NCI-H1092 treated with DMSO at 0.1 percent for 48 hours (cell line): Measurements from ENCODE around the gene ACER3.
"Not testable (repeated sequence)": the region's sequence is repeated elsewhere in the genome, so short reads cannot be mapped to it uniquely, and the experiment has no call there.

Experiments used
- DNase-seq: peaks from one replicate; lab custom pipeline; 2025; lab: John Stamatoyannopoulos, UW

The ACER3 gene

GRCh38 chr11:77038029-77038824, 177.5 kb downstream of the ACER3 start:
- DNase-seq: no peak

DNA sequence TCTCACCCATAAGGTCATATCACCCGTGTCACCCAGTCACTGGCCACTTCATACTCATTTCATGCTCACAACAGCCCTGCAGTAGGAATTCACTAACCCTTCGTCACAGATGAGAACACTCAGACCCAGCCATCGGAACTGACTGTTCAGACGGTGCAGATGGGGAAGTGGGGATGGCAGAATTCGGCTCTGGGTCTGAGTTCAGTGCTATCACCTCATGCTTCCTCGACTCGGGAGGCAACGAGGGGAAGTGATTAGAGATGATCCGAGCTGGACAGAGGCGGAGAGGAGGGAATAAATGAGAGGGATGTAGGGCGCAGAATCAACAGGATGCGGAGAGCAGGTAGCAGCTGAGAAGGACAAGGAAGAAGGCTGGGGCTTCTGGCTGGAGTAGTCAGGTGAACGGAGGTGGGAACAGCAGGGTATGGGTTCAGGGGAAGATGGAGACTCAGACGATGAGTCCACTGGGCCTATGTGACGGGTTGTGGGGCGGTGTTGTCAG, 178.2 kb downstream of the ACER3 start:
- no peak for DNase-seq

DNA sequence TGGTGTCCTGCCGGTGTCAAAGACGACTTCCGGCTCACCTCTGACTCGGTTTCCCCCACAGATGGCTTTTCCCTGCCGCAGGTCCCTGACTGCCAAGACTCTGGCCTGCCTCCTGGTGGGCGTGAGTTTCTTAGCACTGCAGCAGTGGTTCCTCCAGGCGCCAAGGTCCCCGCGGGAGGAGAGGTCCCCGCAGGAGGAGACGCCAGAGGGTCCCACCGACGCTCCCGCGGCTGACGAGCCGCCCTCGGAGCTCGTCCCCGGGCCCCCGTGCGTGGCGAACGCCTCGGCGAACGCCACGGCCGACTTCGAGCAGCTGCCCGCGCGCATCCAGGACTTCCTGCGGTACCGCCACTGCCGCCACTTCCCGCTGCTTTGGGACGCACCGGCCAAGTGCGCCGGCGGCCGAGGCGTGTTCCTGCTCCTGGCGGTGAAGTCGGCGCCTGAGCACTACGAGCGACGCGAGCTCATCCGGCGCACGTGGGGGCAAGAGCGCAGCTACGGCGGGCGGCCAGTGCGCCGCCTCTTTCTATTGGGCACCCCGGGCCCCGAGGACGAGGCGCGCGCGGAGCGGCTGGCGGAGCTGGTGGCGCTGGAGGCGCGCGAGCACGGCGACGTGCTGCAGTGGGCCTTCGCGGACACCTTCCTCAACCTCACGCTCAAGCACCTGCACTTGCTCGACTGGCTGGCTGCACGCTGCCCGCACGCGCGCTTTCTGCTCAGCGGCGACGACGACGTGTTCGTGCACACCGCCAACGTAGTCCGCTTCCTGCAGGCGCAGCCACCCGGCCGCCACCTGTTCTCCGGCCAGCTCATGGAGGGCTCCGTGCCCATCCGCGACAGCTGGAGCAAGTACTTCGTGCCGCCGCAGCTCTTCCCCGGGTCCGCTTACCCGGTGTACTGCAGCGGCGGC, 179.0 kb downstream of the ACER3 start:
- peak; percentile 69 for DNase-seq

GRCh38 chr11:77040401-77040777, 179.7 kb downstream of the ACER3 start:
- DNase-seq: no peak

DNA sequence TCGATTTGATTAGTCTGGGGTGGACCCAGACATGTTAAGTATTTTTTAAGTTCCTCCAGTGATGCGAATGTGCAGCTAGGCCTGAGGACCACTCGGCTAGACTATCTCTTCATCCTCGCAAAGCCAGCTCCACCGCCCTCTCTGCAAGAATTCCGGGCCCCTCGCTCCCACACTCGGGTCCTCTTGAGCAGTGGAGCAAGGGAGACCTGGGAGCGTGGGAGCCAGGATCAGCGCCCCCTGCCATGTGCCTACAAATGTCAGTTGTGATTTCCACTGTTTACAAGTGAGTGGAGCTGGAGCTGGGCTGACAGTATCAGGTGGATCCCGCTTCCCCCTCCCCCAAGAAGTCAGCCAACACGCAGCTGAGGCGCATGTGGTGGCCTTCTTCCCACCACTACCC, 180.2 kb downstream of the ACER3 start:
- no peak for DNase-seq

- DNase-seq: no peak
These were observed 181.5 kb downstream of the ACER3 start for GRCh38 chr11:77042111-77042726.

- no peak for DNase-seq
These were observed 183.6 kb downstream of the ACER3 start for GRCh38 chr11:77044356-77044755.

GRCh38 chr11:77044886-77045285, 184.2 kb downstream of the ACER3 start:
- DNase-seq: no peak

DNA sequence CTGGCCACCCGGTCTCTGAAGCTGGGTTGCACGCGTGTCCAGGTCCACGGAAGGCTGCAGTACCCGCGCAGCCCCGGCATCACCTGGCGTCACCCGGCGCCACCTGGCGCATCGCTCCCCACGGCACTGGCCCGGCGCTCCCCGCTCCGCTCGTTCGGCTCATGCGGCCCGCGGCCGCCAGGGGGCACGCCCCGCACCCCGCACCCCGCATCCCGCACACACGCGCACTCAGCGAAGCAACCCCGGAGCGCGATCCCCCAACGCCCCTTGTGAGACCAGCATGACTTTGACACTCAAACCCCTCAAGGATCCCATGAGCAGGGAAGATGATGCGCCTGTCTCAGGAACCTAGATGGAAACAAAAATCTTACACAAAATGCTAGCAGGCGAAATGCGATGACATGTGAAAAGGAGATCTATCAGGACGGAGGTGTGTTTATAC, 185.4 kb downstream of the ACER3 start:
- DNase-seq: peak; percentile 39

GRCh38 chr11:77047007-77047927, 186.5 kb downstream of the ACER3 start:
- DNase-seq: peak; percentile 94

- not testable (repeated sequence) for DNase-seq
These were observed 187.3 kb downstream of the ACER3 start for GRCh38 chr11:77047928-77048446.

GRCh38 chr11:77049026-77049425, 188.3 kb downstream of the ACER3 start:
- no peak for DNase-seq

DNA sequence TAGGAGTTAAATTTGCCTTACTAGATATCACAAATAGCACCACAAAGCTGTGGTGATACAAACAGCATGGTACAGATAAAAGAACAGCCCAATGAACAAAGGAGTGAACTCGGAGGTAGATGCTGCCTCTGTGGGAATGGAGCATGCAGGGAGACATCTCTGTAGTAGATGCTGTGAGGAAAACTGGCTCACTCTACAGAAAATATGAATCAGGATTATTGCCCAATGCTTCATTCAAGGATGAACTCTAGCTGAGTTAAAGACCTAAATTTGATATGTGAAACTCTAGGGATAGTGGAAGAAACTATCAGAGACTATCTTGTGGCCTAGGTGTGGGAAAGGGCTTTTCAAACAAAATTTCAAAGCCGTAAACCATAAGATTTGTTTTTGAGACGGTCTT, 190.8 kb downstream of the ACER3 start:
- DNase-seq: no peak

DNA sequence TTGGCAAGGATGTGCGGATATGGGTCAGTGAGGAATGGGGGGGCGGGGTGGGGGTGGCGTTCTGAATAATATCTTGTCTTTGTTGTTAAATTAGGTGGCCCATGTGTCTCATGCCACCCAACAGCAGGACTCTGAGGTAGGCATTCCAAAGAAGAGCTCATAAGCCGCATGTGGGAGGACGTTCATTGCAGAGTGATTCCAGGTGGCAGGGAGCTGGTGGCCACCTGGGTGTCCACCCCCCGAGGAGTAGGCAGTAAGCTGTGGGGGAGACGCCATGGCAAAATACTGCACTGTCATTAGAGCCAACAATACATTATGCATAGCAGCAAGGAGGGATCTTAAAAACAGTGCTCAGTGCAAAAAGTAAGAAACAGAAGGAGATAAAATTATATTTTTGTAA, 191.8 kb downstream of the ACER3 start:
- no peak for DNase-seq

- DNase-seq: no peak
These were observed 192.7 kb downstream of the ACER3 start for GRCh38 chr11:77053217-77054015.

DNA sequence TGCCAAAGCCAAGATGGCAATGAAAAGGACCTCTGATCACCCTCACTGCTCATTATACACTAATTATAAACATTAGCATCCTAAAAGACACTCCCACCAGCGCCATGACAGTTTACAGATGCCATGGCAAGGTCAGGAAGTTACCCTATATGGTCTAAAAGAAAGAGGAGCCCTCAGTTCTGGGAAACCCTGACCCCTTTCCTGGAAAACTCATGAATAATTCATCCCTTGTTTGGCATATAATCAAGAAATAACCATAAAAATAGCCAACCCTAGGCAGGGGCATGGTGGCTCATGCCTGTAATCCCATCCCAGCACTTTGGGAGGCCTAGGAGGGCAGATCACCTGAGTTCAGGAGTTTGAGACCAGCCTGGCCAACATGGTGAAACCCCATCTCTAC, 193.4 kb downstream of the ACER3 start:
- DNase-seq: no peak

- DNase-seq: no peak
These were observed 194.4 kb downstream of the ACER3 start for GRCh38 chr11:77055101-77055561.

DNA sequence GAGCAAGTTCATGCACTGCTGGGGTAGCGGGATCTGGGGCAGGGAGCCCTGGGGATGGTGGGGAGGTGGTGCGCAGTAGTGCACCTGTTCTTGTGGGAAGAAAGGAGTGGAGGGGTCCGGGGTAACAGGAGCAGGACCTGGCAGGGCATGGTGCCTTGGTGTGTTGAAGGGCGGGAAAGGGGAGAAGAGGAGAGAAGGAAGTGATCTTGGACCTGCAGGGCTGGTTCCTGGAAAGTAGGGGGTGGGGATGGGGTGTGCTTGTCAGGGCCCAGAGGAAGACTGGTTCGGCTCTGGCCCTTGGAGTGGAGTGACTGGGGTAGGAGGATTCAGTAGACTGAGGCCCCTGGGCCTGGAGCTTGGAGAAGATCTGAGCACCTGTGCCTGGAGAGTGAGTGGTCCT, 195.2 kb downstream of the ACER3 start:
- no peak for DNase-seq

- no peak for DNase-seq
These were observed 196.2 kb downstream of the ACER3 start for GRCh38 chr11:77056814-77057402.
